HEK293 (cell line): Measurements from ENCODE around the gene CCDC57.

Experiments used
- CTCF ChIA-PET: fragments of 350-600 bp; formaldehyde crosslinking; extraction: SDS; loops from one replicate; lab custom pipeline; 2021; ENCODE audit warnings: antibody characterized with exemption; lab: Yijun Ruan, JAX
- POLR2A ChIA-PET: fragments of 300-600 bp; formaldehyde crosslinking; extraction: SDS; loops from one replicate; lab custom pipeline; 2020; ENCODE audit warnings: antibody characterized with exemption, inconsistent platforms; lab: Yijun Ruan, JAX
- H3K27ac ChIP-seq: fragments of 200-500 bp; sonication (Bioruptor generic); 2 replicates; pipeline ENCODE4 v1.5.1; 2014; ENCODE audit warnings: low read depth, low read length, control low read depth, inconsistent platforms; ENCODE audit errors: extremely low read depth
- H3K36me3 ChIP-seq, 2 experiments: fragments of 200-500 bp in 1 of 2; sonication (Bioruptor generic) in 1 of 2; 1 replicate in 1 of 2; 2 replicates in 1 of 2; pipeline ENCODE4 v1.5.1; 2014 to 2017; ENCODE audit warnings: inconsistent platforms in 2 of 2, low read length in 2 of 2; ENCODE audit not compliant: control insufficient read depth in 2 of 2, insufficient read depth in 1 of 2
- H3K4me1 ChIP-seq: fragments of 200-500 bp; sonication (Bioruptor generic); 2 replicates; pipeline ENCODE4 v1.5.1; 2014; ENCODE audit warnings: mild to moderate bottlenecking, low read length, inconsistent platforms; ENCODE audit not compliant: control insufficient read depth, insufficient read depth
- H3K4me3 ChIP-seq: 2 replicates; pipeline ENCODE4 v1.5.1; 2011; ENCODE audit warnings: low read depth, mild to moderate bottlenecking, control low read depth, low read length, moderate library complexity
- H3K9me3 ChIP-seq: fragments of 200-500 bp; sonication (Bioruptor generic); 2 replicates; pipeline ENCODE4 v1.5.1; 2014; ENCODE audit warnings: low read depth, low read length, inconsistent platforms; ENCODE audit not compliant: control insufficient read depth, insufficient read depth
- CTCF ChIP-seq: fragments of 450-650 bp; formaldehyde crosslinking; IDR thresholded peaks from 2 replicates; pipeline ENCODE4 v1.5.1; 2016; ENCODE audit warnings: missing biosample characterization, missing genetic modification characterization
- GLIS1 ChIP-seq: fragments of 450-650 bp; formaldehyde crosslinking; IDR thresholded peaks from 2 replicates; pipeline ENCODE4 v1.5.1; 2016; ENCODE audit warnings: missing biosample characterization, missing genetic modification characterization
- HOXD13 ChIP-seq: sonication (generic); formaldehyde crosslinking; IDR thresholded peaks from 2 replicates; pipeline ENCODE4 v1.8.0; 2022; ENCODE audit warnings: missing genetic modification reagents, borderline replicate concordance
- REPIN1 ChIP-seq: fragments of 450-650 bp; formaldehyde crosslinking; IDR thresholded peaks from 2 replicates; pipeline ENCODE4 v1.5.1; 2017; ENCODE audit warnings: missing biosample characterization, missing genetic modification characterization, low read depth
- SP3 ChIP-seq: fragments of 450-650 bp; formaldehyde crosslinking; IDR thresholded peaks from 2 replicates; pipeline ENCODE4 v1.5.1; 2016; ENCODE audit warnings: missing biosample characterization, missing genetic modification characterization
- WT1 ChIP-seq: fragments of 450-650 bp; formaldehyde crosslinking; IDR thresholded peaks from 2 replicates; pipeline ENCODE4 v1.5.1; 2016; ENCODE audit warnings: missing biosample characterization, missing genetic modification characterization
- ZNF169 ChIP-seq: fragments of 450-650 bp; formaldehyde crosslinking; IDR thresholded peaks from 2 replicates; pipeline ENCODE4 v1.5.1; 2016; ENCODE audit warnings: missing biosample characterization, missing genetic modification characterization
- ZNF184 ChIP-seq: fragments of 450-650 bp; IDR thresholded peaks from 2 replicates; pipeline ENCODE4 v1.5.1; 2018; ENCODE audit warnings: missing biosample characterization, mild to moderate bottlenecking, missing genetic modification characterization
- ZNF266 ChIP-seq: fragments of 450-650 bp; formaldehyde crosslinking; IDR thresholded peaks from 2 replicates; pipeline ENCODE4 v1.5.1; 2016; ENCODE audit warnings: missing biosample characterization, missing genetic modification characterization, low read depth
- ZNF311 ChIP-seq: fragments of 450-650 bp; formaldehyde crosslinking; IDR thresholded peaks from 2 replicates; pipeline ENCODE4 v1.5.1; 2017; ENCODE audit warnings: missing biosample characterization, missing genetic modification characterization, borderline replicate concordance
- ZNF350 ChIP-seq: fragments of 450-650 bp; formaldehyde crosslinking; IDR thresholded peaks from 2 replicates; pipeline ENCODE4 v1.5.0; 2017; ENCODE audit warnings: missing biosample characterization, mild to moderate bottlenecking, missing genetic modification characterization
- ZNF416 ChIP-seq: fragments of 450-650 bp; formaldehyde crosslinking; IDR thresholded peaks from 2 replicates; pipeline ENCODE4 v1.5.1; 2016; ENCODE audit warnings: missing biosample characterization, missing genetic modification characterization
- ZNF433 ChIP-seq: fragments of 450-650 bp; formaldehyde crosslinking; IDR thresholded peaks from 2 replicates; pipeline ENCODE4 v1.5.1; 2016; ENCODE audit warnings: missing biosample characterization, missing genetic modification characterization, low read depth
- ZNF48 ChIP-seq: fragments of 450-650 bp; formaldehyde crosslinking; IDR thresholded peaks from 2 replicates; pipeline ENCODE4 v1.5.1; 2016; ENCODE audit warnings: missing biosample characterization, missing genetic modification characterization
- ZNF549 ChIP-seq: fragments of 450-650 bp; IDR thresholded peaks from 2 replicates; pipeline ENCODE4 v1.5.1; 2018; ENCODE audit warnings: missing biosample characterization, missing genetic modification characterization, mild to moderate bottlenecking, inconsistent platforms, moderate library complexity
- ZNF560 ChIP-seq: fragments of 450-650 bp; formaldehyde crosslinking; IDR thresholded peaks from 2 replicates; pipeline ENCODE4 v1.5.1; 2017; ENCODE audit warnings: missing biosample characterization, missing genetic modification characterization, borderline replicate concordance
- ZNF629 ChIP-seq: fragments of 450-650 bp; formaldehyde crosslinking; IDR thresholded peaks from 2 replicates; pipeline ENCODE4 v1.5.1; 2017; ENCODE audit warnings: missing biosample characterization, missing genetic modification characterization
- ZNF777 ChIP-seq: fragments of 450-650 bp; formaldehyde crosslinking; IDR thresholded peaks from 2 replicates; pipeline ENCODE4 v1.5.1; 2017; ENCODE audit warnings: missing biosample characterization, missing genetic modification characterization, borderline replicate concordance
- ZSCAN16 ChIP-seq: fragments of 450-650 bp; formaldehyde crosslinking; IDR thresholded peaks from 2 replicates; pipeline ENCODE4 v1.5.1; 2016; ENCODE audit warnings: missing biosample characterization, missing genetic modification characterization
- ZSCAN18 ChIP-seq: fragments of 450-650 bp; formaldehyde crosslinking; IDR thresholded peaks from 2 replicates; pipeline ENCODE4 v1.5.1; 2016; ENCODE audit warnings: missing biosample characterization, missing genetic modification characterization
- ZSCAN5A ChIP-seq: fragments of 450-650 bp; formaldehyde crosslinking; IDR thresholded peaks from 2 replicates; pipeline ENCODE4 v1.5.1; 2016; ENCODE audit warnings: missing biosample characterization, missing genetic modification characterization
- ZXDB ChIP-seq: fragments of 450-650 bp; formaldehyde crosslinking; IDR thresholded peaks from 2 replicates; pipeline ENCODE4 v1.5.1; 2016; ENCODE audit warnings: missing biosample characterization, missing genetic modification characterization

CCDC57 gene

GRCh38 chr17:82247856-82248671 lies 35.4 kb upstream of the CCDC57 start:
- no peak for TF ChIP-seq ZNF416 (tag by site-specific recombination)
- TF ChIP-seq SP3 (tag by site-specific recombination): no peak
- peak; percentile 35; the same call in 1 of the 2 replicates for TF ChIP-seq GLIS1 (tag by site-specific recombination)
- TF ChIP-seq WT1: no peak
- no peak for TF ChIP-seq CTCF (tag by site-specific recombination)
- TF ChIP-seq REPIN1: no peak
- no peak for TF ChIP-seq ZNF560 (tag by site-specific recombination)
- TF ChIP-seq ZNF311 (tag by site-specific recombination): no peak
- TF ChIP-seq, all 188 proteins: peak for 1
- Histone ChIP-seq H3K4me3 (no peak overlapping the region), H3K27ac (peak overlapping the region; percentile 16; the same call in 1 of the 2 replicates), H3K4me1 (no peaks in the 10 kb centered on the region), H3K36me3 (peaks cover 54 to 100% of the 10 kb centered on the region in 2 experiments), H3K9me3 (no peaks in the 10 kb centered on the region)
- ChIA-PET POLR2A (no interaction called here), CTCF (interaction anchor here (0.8 to 3.4 kb wide), 3 partner anchors 12 to 73 kb away, joined by 3 to 15 read pairs (median 4); no protein-coding TSS in a partner anchor)

- no peaks in the 10 kb centered on the region for H3K4me1 ChIP-seq
- TF ChIP-seq ZSCAN18 (tag by site-specific recombination) (no peak), HOXD13 (CRISPR knock-in tag) (no peak), ZNF184 (no peak), ZSCAN5A (no peak), ZNF777 (tag by site-specific recombination) (no peak), ZNF629 (tag by site-specific recombination) (no peak), ZNF48 (no peak), ZNF549 (tag by site-specific recombination) (no peak), ZSCAN16 (tag by site-specific recombination) (no peak), ZNF433 (tag by site-specific recombination) (no peak), ZNF350 (no peak), ZNF266 (tag by site-specific recombination) (no peak), ZXDB (tag by site-specific recombination) (no peak), ZNF169 (tag by site-specific recombination) (no peak)
- ChIA-PET CTCF (interaction anchor here (0.8 to 3.4 kb wide), 3 partner anchors 11 to 36 kb away, joined by 3 to 15 read pairs (median 8); no protein-coding TSS in a partner anchor), POLR2A (interaction anchor here (0.6 kb wide), 1 partner anchor 155 kb away, joined by 4 read pairs; no protein-coding TSS in a partner anchor)
- H3K36me3 ChIP-seq: peaks cover 52 to 100% of the 10 kb centered on the region in 2 experiments
- no peak overlapping the region for H3K4me3 ChIP-seq
- no peaks in the 10 kb centered on the region for H3K9me3 ChIP-seq
- peak overlapping the region; percentile 32; the same call in 1 of the 2 replicates for H3K27ac ChIP-seq
Observed at GRCh38 chr17:82247182-82247823, 34.7 kb upstream of the CCDC57 start.
